ENCODE results near the gene STRN4. TPM values are rescaled to one million over a fixed set of nuclear protein-coding genes. Genes with fewer than 3 reads are reported as not detected.

The STRN4 gene
- total RNA-seq, 4 donors from 2014 or later = 81.6 to 306 (median 174) TPM

DNA sequence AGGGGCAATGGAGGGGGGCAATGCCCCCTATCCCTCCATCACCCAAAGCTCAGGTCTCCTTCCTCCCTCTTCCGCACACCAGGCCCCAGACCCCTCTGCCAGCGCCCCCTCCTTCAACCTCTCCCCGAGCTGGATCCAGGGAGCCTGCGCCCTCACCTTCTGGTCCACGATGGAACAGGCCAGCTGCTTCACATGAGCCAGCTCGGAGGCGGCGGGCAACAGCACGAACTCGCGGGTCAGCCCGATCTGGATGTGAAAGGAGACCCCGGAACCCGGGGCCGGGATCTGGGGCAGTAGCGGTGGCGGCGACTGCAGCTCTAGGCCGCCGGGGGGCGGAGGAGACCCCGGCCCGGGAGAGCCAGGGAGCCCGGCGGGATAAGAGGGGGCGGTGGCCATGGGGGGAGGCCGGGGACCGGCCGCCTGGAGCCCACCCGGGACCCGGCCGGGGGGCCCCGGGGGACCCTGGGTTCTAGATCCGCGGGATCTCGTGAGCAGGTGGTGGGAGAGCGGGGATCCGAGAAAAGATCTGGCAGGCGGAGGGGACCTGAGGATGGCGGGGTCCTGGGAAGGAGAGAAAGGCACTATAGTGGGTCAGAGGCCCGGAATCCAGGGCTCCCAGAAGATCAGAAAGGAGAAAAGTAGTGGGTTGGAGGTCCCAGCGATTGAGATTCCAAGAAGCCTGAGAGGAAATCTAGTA is 30.1 kb downstream of the STRN4 start:
- Histone ChIP-seq H3K9me3 (no peaks in the 10 kb centered on the region), H3K27me3 (no peaks in the 10 kb centered on the region), H3K36me3 (peaks cover 0 to 8% (median 0%) of the 10 kb centered on the region in 4 donors), H3K4me1 (peaks cover 20 to 41% (median 32%) of the 10 kb centered on the region in 4 donors), H3K27ac (peak overlapping the region; percentile 95 to 96 (median 95)), H3K4me3 (peak overlapping the region; percentile 81 to 94 (median 92))
- TF ChIP-seq EP300 (IDR thresholded peaks at IDR 0.05; ENCODE audit: low read depth) (no peak), POLR2A (IDR thresholded peaks at IDR 0.05) (no peak), POLR2AphosphoS5 (IDR thresholded peaks at IDR 0.05) (no peak)
- TF ChIP-seq, protein P1, sequence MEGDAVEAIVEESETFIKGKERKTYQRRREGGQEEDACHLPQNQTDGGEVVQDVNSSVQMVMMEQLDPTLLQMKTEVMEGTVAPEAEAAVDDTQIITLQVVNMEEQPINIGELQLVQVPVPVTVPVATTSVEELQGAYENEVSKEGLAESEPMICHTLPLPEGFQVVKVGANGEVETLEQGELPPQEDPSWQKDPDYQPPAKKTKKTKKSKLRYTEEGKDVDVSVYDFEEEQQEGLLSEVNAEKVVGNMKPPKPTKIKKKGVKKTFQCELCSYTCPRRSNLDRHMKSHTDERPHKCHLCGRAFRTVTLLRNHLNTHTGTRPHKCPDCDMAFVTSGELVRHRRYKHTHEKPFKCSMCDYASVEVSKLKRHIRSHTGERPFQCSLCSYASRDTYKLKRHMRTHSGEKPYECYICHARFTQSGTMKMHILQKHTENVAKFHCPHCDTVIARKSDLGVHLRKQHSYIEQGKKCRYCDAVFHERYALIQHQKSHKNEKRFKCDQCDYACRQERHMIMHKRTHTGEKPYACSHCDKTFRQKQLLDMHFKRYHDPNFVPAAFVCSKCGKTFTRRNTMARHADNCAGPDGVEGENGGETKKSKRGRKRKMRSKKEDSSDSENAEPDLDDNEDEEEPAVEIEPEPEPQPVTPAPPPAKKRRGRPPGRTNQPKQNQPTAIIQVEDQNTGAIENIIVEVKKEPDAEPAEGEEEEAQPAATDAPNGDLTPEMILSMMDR (IDR thresholded peaks at IDR 0.05) = no peak
- peak; percentile 44 for DNase-seq
- WGBS, 2 donors (ENCODE audit: low coverage in 1 of 2) = 0% methylated on average over 25 of the region's 42 CpGs; no CpG with 5 or more reads in 1 of the 2 donors
- in situ Hi-C loops (cut with MboI; ENCODE audit: low pct_ligation_motif_present in 1 of 4, low pct_unique_long_range_greater_than_20kb in 1 of 4, low sequenced_read_pairs in 3 of 4) = no loop called here
- intact Hi-C loops (cut with DNase I; ENCODE audit: low total_unique reads) = no loop called here

DNA sequence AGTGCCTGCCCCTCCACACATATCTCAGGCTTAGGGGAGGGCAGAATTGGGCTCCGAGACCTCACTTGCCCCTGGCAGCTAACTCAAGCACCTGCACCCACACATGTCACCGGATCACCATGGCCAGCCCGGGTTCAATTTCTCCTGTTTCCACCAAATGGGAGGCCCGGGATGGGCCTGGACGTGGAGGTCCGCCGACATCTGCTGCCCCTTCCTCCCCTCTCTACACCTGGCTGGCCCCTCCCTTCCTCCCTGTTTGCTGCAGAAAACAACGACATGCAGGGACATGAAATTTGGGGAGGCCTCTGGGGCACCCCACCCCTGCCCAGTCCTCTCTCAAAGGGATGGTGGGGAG is 30.7 kb downstream of the STRN4 start:
- DNase-seq = no peak

DNA sequence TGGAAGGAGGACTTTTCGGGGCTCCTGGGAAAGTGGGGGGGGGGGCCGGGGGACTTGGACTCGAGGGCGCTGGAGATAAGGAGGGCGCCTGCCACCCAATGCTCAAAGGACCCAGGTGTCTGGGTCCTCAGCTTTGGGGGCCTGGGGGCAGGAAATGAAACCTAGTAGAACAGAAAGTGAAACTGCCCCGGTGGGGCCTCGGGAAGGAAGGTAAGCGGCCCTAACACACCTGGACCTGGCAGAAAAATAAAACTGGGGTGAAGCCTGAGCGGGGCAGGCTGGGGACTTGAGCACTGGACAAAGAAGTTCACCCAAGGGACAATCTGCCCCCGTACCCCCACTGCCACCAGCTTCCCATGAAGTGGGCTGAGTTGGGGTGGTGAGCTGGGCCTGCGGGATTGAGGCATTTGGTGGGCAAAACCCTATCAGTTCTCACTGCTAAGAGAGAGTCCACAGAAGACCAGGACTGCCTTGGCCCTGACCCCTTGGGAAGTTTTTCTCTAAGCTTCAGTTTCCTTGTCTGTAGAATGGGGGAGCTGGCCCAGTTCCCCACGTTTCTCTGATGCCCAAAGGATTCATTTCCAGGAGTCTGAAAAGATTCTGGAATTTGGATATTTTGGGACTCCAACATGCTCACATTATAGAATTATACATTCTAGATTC is 31.7 kb downstream of the STRN4 start:
- Histone ChIP-seq H3K9me3 (no peaks in the 10 kb centered on the region), H3K4me1 (peaks cover 20 to 41% (median 32%) of the 10 kb centered on the region in 4 donors)
- no peak for DNase-seq

More for the DNA sequence above, 30.7 kb downstream of the STRN4 start:
- Histone ChIP-seq H3K4me3 (peak overlapping the region; percentile 81 to 94 (median 92)), H3K27me3 (no peaks in the 10 kb centered on the region), H3K9me3 (no peaks in the 10 kb centered on the region), H3K4me1 (peaks cover 20 to 41% (median 32%) of the 10 kb centered on the region in 4 donors), H3K36me3 (peaks cover 0 to 5% (median 0%) of the 10 kb centered on the region in 4 donors), H3K27ac (peak overlapping the region; percentile 95 to 96 (median 95))
- WGBS, 2 donors (ENCODE audit: low coverage in 1 of 2) = 13% methylated on average over 8 of the region's 8 CpGs; no CpG with 5 or more reads in 1 of the 2 donors
- TF ChIP-seq, protein P1 (IDR thresholded peaks at IDR 0.05) = no peak
- no peak for TF ChIP-seq POLR2A (IDR thresholded peaks at IDR 0.05)
- intact Hi-C loops (cut with DNase I; ENCODE audit: low total_unique reads) = no loop called here
- in situ Hi-C loops (cut with MboI; ENCODE audit: low pct_ligation_motif_present in 1 of 4, low pct_unique_long_range_greater_than_20kb in 1 of 4, low sequenced_read_pairs in 3 of 4) = no loop called here

More for the DNA sequence above, 31.7 kb downstream of the STRN4 start:
- in situ Hi-C loops (cut with MboI; ENCODE audit: low pct_ligation_motif_present in 1 of 4, low pct_unique_long_range_greater_than_20kb in 1 of 4, low sequenced_read_pairs in 3 of 4) = no loop called here
- Histone ChIP-seq H3K27me3 (no peaks in the 10 kb centered on the region), H3K4me3 (peak overlapping the region; percentile 48 to 94 (median 87)), H3K36me3 (peaks cover 0 to 8% (median 0%) of the 10 kb centered on the region in 4 donors), H3K27ac (peak overlapping the region; percentile 95 to 96 (median 95))
- 6 to 20% methylated on average over 1 to 9 of the region's 12 CpGs for WGBS, 2 donors (ENCODE audit: low coverage in 1 of 2)
- intact Hi-C loops (cut with DNase I; ENCODE audit: low total_unique reads) = no loop called here
- no peak for TF ChIP-seq POLR2AphosphoS5 (IDR thresholded peaks at IDR 0.05)
- TF ChIP-seq EP300 (IDR thresholded peaks at IDR 0.05; ENCODE audit: low read depth) = no peak
- TF ChIP-seq, protein P1 (IDR thresholded peaks at IDR 0.05) = no peak
- TF ChIP-seq POLR2A (IDR thresholded peaks at IDR 0.05) = no peak
